ENCODE results near the gene BDKRB2.

Gene BDKRB2

GRCh38 chr14:96277890-96278289 is 73.3 kb downstream of the BDKRB2 start:
- H3K27ac ChIP-seq (ENCODE audit: low read depth, low read length): no peak overlapping the region
- peaks cover 4% of the 10 kb centered on the region in 2 donors for H3K36me3 ChIP-seq (ENCODE audit: control insufficient read depth in 1 of 2, insufficient read depth in 2 of 2, low read length in 2 of 2)
- H3K27me3 ChIP-seq (ENCODE audit: control insufficient read depth in 1 of 2, insufficient read depth in 2 of 2, low read length in 2 of 2): no peaks in the 10 kb centered on the region
- H3K4me1 ChIP-seq (ENCODE audit: control insufficient read depth in 1 of 2, insufficient read depth in 2 of 2, low read length in 2 of 2): peaks cover 0 to 14% of the 10 kb centered on the region in 2 donors
- no peak overlapping the region for H3K9ac ChIP-seq (ENCODE audit: low read depth in 1 of 2, low read length in 2 of 2)
- no peak overlapping the region for H3K4me3 ChIP-seq (ENCODE audit: low read depth in 1 of 2, low read length in 2 of 2)
- H3K9me3 ChIP-seq (ENCODE audit: control insufficient read depth in 1 of 2, low read length in 2 of 2): peaks cover 12 to 13% of the 10 kb centered on the region in 2 donors

GRCh38 chr14:96279564-96279963 is 74.9 kb downstream of the BDKRB2 start:
- H3K4me3 ChIP-seq (ENCODE audit: low read depth in 1 of 2, low read length in 2 of 2): no peak overlapping the region
- no peak overlapping the region for H3K9ac ChIP-seq (ENCODE audit: low read depth in 1 of 2, low read length in 2 of 2)
- H3K27ac ChIP-seq (ENCODE audit: low read depth, low read length): no peak overlapping the region
- H3K9me3 ChIP-seq (ENCODE audit: control insufficient read depth in 1 of 2, low read length in 2 of 2): peaks cover 12 to 13% of the 10 kb centered on the region in 2 donors
- peaks cover 0 to 9% of the 10 kb centered on the region in 2 donors for H3K4me1 ChIP-seq (ENCODE audit: control insufficient read depth in 1 of 2, insufficient read depth in 2 of 2, low read length in 2 of 2)
- no peaks in the 10 kb centered on the region for H3K27me3 ChIP-seq (ENCODE audit: control insufficient read depth in 1 of 2, insufficient read depth in 2 of 2, low read length in 2 of 2)
- peaks cover 10 to 12% of the 10 kb centered on the region in 2 donors for H3K36me3 ChIP-seq (ENCODE audit: control insufficient read depth in 1 of 2, insufficient read depth in 2 of 2, low read length in 2 of 2)

GRCh38 chr14:96280104-96280503 is 75.5 kb downstream of the BDKRB2 start:
- no peak overlapping the region for H3K9ac ChIP-seq (ENCODE audit: low read depth in 1 of 2, low read length in 2 of 2)
- no peak overlapping the region for H3K4me3 ChIP-seq (ENCODE audit: low read depth in 1 of 2, low read length in 2 of 2)
- no peak overlapping the region for H3K27ac ChIP-seq (ENCODE audit: low read depth, low read length)
- H3K9me3 ChIP-seq (ENCODE audit: control insufficient read depth in 1 of 2, low read length in 2 of 2): peaks cover 12 to 13% of the 10 kb centered on the region in 2 donors
- H3K27me3 ChIP-seq (ENCODE audit: control insufficient read depth in 1 of 2, insufficient read depth in 2 of 2, low read length in 2 of 2): no peaks in the 10 kb centered on the region
- peaks cover 10 to 12% of the 10 kb centered on the region in 2 donors for H3K36me3 ChIP-seq (ENCODE audit: control insufficient read depth in 1 of 2, insufficient read depth in 2 of 2, low read length in 2 of 2)
- H3K4me1 ChIP-seq (ENCODE audit: control insufficient read depth in 1 of 2, insufficient read depth in 2 of 2, low read length in 2 of 2): peaks cover 0 to 9% of the 10 kb centered on the region in 2 donors

- no peak overlapping the region for H3K27ac ChIP-seq (ENCODE audit: low read depth, low read length)
- peaks cover 12 to 13% of the 10 kb centered on the region in 2 donors for H3K9me3 ChIP-seq (ENCODE audit: control insufficient read depth in 1 of 2, low read length in 2 of 2)
- no peaks in the 10 kb centered on the region for H3K27me3 ChIP-seq (ENCODE audit: control insufficient read depth in 1 of 2, insufficient read depth in 2 of 2, low read length in 2 of 2)
- no peaks in the 10 kb centered on the region for H3K4me1 ChIP-seq (ENCODE audit: control insufficient read depth in 1 of 2, insufficient read depth in 2 of 2, low read length in 2 of 2)
- H3K9ac ChIP-seq (ENCODE audit: low read depth in 1 of 2, low read length in 2 of 2): no peak overlapping the region
- no peak overlapping the region for H3K4me3 ChIP-seq (ENCODE audit: low read depth in 1 of 2, low read length in 2 of 2)
- peaks cover 12 to 16% of the 10 kb centered on the region in 2 donors for H3K36me3 ChIP-seq (ENCODE audit: control insufficient read depth in 1 of 2, insufficient read depth in 2 of 2, low read length in 2 of 2)
Observed at GRCh38 chr14:96281486-96281885, 76.8 kb downstream of the BDKRB2 start.

GRCh38 chr14:96284008-96284407 is 79.4 kb downstream of the BDKRB2 start:
- Histone ChIP-seq H3K4me1 (ENCODE audit: control insufficient read depth in 1 of 2, insufficient read depth in 2 of 2, low read length in 2 of 2) (no peaks in the 10 kb centered on the region), H3K27me3 (ENCODE audit: control insufficient read depth in 1 of 2, insufficient read depth in 2 of 2, low read length in 2 of 2) (no peaks in the 10 kb centered on the region), H3K9ac (ENCODE audit: low read depth in 1 of 2, low read length in 2 of 2) (no peak overlapping the region), H3K27ac (ENCODE audit: low read depth, low read length) (no peak overlapping the region), H3K36me3 (ENCODE audit: control insufficient read depth in 1 of 2, insufficient read depth in 2 of 2, low read length in 2 of 2) (peaks cover 12 to 31% of the 10 kb centered on the region in 2 donors), H3K9me3 (ENCODE audit: control insufficient read depth in 1 of 2, low read length in 2 of 2) (no peaks in the 10 kb centered on the region), H3K4me3 (ENCODE audit: low read depth in 1 of 2, low read length in 2 of 2) (no peak overlapping the region)

- H3K27me3 ChIP-seq (ENCODE audit: control insufficient read depth in 1 of 2, insufficient read depth in 2 of 2, low read length in 2 of 2): no peaks in the 10 kb centered on the region
- peaks cover 12 to 35% of the 10 kb centered on the region in 2 donors for H3K36me3 ChIP-seq (ENCODE audit: control insufficient read depth in 1 of 2, insufficient read depth in 2 of 2, low read length in 2 of 2)
- H3K27ac ChIP-seq (ENCODE audit: low read depth, low read length): no peak overlapping the region
Observed at GRCh38 chr14:96284430-96284829, 79.8 kb downstream of the BDKRB2 start.

GRCh38 chr14:96285667-96286066 is 81.0 kb downstream of the BDKRB2 start:
- Histone ChIP-seq H3K27ac (ENCODE audit: low read depth, low read length) (no peak overlapping the region), H3K4me1 (ENCODE audit: control insufficient read depth in 1 of 2, insufficient read depth in 2 of 2, low read length in 2 of 2) (no peaks in the 10 kb centered on the region), H3K4me3 (ENCODE audit: low read depth in 1 of 2, low read length in 2 of 2) (no peak overlapping the region), H3K36me3 (ENCODE audit: control insufficient read depth in 1 of 2, insufficient read depth in 2 of 2, low read length in 2 of 2) (peaks cover 16 to 48% of the 10 kb centered on the region in 2 donors), H3K27me3 (ENCODE audit: control insufficient read depth in 1 of 2, insufficient read depth in 2 of 2, low read length in 2 of 2) (no peaks in the 10 kb centered on the region), H3K9me3 (ENCODE audit: control insufficient read depth in 1 of 2, low read length in 2 of 2) (no peaks in the 10 kb centered on the region), H3K9ac (ENCODE audit: low read depth in 1 of 2, low read length in 2 of 2) (no peak overlapping the region)

More at GRCh38 chr14:96284430-96284829, 79.8 kb downstream of the BDKRB2 start:
- H3K4me1 ChIP-seq (ENCODE audit: control insufficient read depth in 1 of 2, insufficient read depth in 2 of 2, low read length in 2 of 2): no peaks in the 10 kb centered on the region
- no peak overlapping the region for H3K4me3 ChIP-seq (ENCODE audit: low read depth in 1 of 2, low read length in 2 of 2)
- no peaks in the 10 kb centered on the region for H3K9me3 ChIP-seq (ENCODE audit: control insufficient read depth in 1 of 2, low read length in 2 of 2)
- H3K9ac ChIP-seq (ENCODE audit: low read depth in 1 of 2, low read length in 2 of 2): no peak overlapping the region

GRCh38 chr14:96286251-96286650 is 81.6 kb downstream of the BDKRB2 start:
- H3K9ac ChIP-seq (ENCODE audit: low read depth in 1 of 2, low read length in 2 of 2): no peak overlapping the region
- no peak overlapping the region for H3K27ac ChIP-seq (ENCODE audit: low read depth, low read length)
- no peak overlapping the region for H3K4me3 ChIP-seq (ENCODE audit: low read depth in 1 of 2, low read length in 2 of 2)

GRCh38 chr14:96287856-96288255 is 83.2 kb downstream of the BDKRB2 start:
- peaks cover 12 to 50% of the 10 kb centered on the region in 2 donors for H3K36me3 ChIP-seq (ENCODE audit: control insufficient read depth in 1 of 2, insufficient read depth in 2 of 2, low read length in 2 of 2)
- no peaks in the 10 kb centered on the region for H3K27me3 ChIP-seq (ENCODE audit: control insufficient read depth in 1 of 2, insufficient read depth in 2 of 2, low read length in 2 of 2)
- H3K9me3 ChIP-seq (ENCODE audit: control insufficient read depth in 1 of 2, low read length in 2 of 2): no peaks in the 10 kb centered on the region
- H3K4me1 ChIP-seq (ENCODE audit: control insufficient read depth in 1 of 2, insufficient read depth in 2 of 2, low read length in 2 of 2): no peaks in the 10 kb centered on the region
- no peak overlapping the region for H3K27ac ChIP-seq (ENCODE audit: low read depth, low read length)
- no peak overlapping the region for H3K4me3 ChIP-seq (ENCODE audit: low read depth in 1 of 2, low read length in 2 of 2)
- H3K9ac ChIP-seq (ENCODE audit: low read depth in 1 of 2, low read length in 2 of 2): no peak overlapping the region

More at GRCh38 chr14:96286251-96286650, 81.6 kb downstream of the BDKRB2 start:
- Histone ChIP-seq H3K27me3 (ENCODE audit: control insufficient read depth in 1 of 2, insufficient read depth in 2 of 2, low read length in 2 of 2) (no peaks in the 10 kb centered on the region), H3K4me1 (ENCODE audit: control insufficient read depth in 1 of 2, insufficient read depth in 2 of 2, low read length in 2 of 2) (no peaks in the 10 kb centered on the region), H3K9me3 (ENCODE audit: control insufficient read depth in 1 of 2, low read length in 2 of 2) (no peaks in the 10 kb centered on the region), H3K36me3 (ENCODE audit: control insufficient read depth in 1 of 2, insufficient read depth in 2 of 2, low read length in 2 of 2) (peaks cover 16 to 52% of the 10 kb centered on the region in 2 donors)

Data from duodenal mucosa (tissue), 2 donors.